HepG2 (cell line): Measurements from ENCODE around the gene ADAMTS17. TPM values are rescaled to one million over a fixed set of nuclear protein-coding genes. Genes with fewer than 3 reads are reported as not detected.

Source experiments
- ARHGAP35 ChIP-seq: sonication (generic); formaldehyde crosslinking; IDR thresholded peaks from 2 replicates; pipeline ENCODE4 v1.9.0; 2022; ENCODE audit warnings: mild to moderate bottlenecking, inconsistent platforms, moderate library complexity, missing genetic modification reagents, borderline replicate concordance
- BHLHE40 ChIP-seq: IDR thresholded peaks from 2 replicates; pipeline ENCODE4 v1.6.1; 2011; ENCODE audit warnings: low read length, improper control_type of control experiment
- CHD4 ChIP-seq: fragments of 200-600 bp; sonication (generic); IDR thresholded peaks from 2 replicates; pipeline ENCODE4 v1.7.0; 2017; ENCODE audit warnings: mild to moderate bottlenecking, low read length, borderline replicate concordance
- FOXO4 ChIP-seq: sonication (generic); formaldehyde crosslinking; conservative IDR thresholded peaks from 2 replicates; pipeline ENCODE4 v1.8.1; 2023; ENCODE audit warnings: missing genetic modification reagents
- FOXP1 ChIP-seq, 2 experiments: fragments of 450-650 bp in 1 of 2; IDR thresholded peaks; 2 replicates each; pipeline ENCODE4 v1.6.1; 2017 to 2018; ENCODE audit warnings: antibody characterized with exemption in 1 of 2
- IRX3 ChIP-seq: sonication (generic); formaldehyde crosslinking; IDR thresholded peaks from 2 replicates; pipeline ENCODE4 v1.8.1; 2023; ENCODE audit warnings: mild to moderate bottlenecking, low read depth, missing genetic modification reagents, borderline replicate concordance
- MAFF ChIP-seq: IDR thresholded peaks from 2 replicates; pipeline ENCODE4 v1.6.1; 2011; ENCODE audit warnings: low read depth, low read length, improper control_type of control experiment
- MTF1 ChIP-seq: sonication (generic); formaldehyde crosslinking; IDR thresholded peaks from 2 replicates; pipeline ENCODE4 v1.5.0; 2020; ENCODE audit warnings: missing genetic modification reagents
- PHF21A ChIP-seq: sonication (generic); formaldehyde crosslinking; IDR thresholded peaks from 2 replicates; pipeline ENCODE4 v1.5.0; 2020; ENCODE audit warnings: mild to moderate bottlenecking, missing genetic modification reagents
- PRPF4 ChIP-seq: fragments of 200-400 bp; formaldehyde crosslinking; IDR thresholded peaks from 2 replicates; pipeline ENCODE4 v1.6.1; 2016; ENCODE audit warnings: low read length, low read depth; ENCODE audit not compliant: poor library complexity, severe bottlenecking
- SMARCE1 ChIP-seq: fragments of 450-650 bp; IDR thresholded peaks from 2 replicates; pipeline ENCODE4 v1.6.1; 2017; ENCODE audit warnings: borderline replicate concordance
- SNAI1 ChIP-seq: sonication (generic); formaldehyde crosslinking; IDR thresholded peaks from 2 replicates; pipeline ENCODE4 v1.5.0; 2020; ENCODE audit warnings: mild to moderate bottlenecking, missing genetic modification reagents, borderline replicate concordance
- TAF1 ChIP-seq: sonication (generic); formaldehyde crosslinking; IDR thresholded peaks from 2 replicates; pipeline ENCODE4 v1.4.0; 2020; ENCODE audit warnings: missing genetic modification reagents
- TGIF2 ChIP-seq: IDR thresholded peaks from 2 replicates; pipeline ENCODE4 v1.6.1; 2016; ENCODE audit warnings: control low read depth, missing compliant biosample characterization
- YEATS2 ChIP-seq: sonication (generic); formaldehyde crosslinking; IDR thresholded peaks from 2 replicates; pipeline ENCODE4 v1.4.0; 2020; ENCODE audit warnings: missing genetic modification reagents, borderline replicate concordance
- ZBTB4 ChIP-seq: sonication (generic); formaldehyde crosslinking; IDR thresholded peaks from 2 replicates; pipeline ENCODE4 v1.4.0; 2020; ENCODE audit warnings: missing genetic modification reagents, mild to moderate bottlenecking, borderline replicate concordance
- ZFP90 ChIP-seq: sonication (generic); formaldehyde crosslinking; IDR thresholded peaks from 2 replicates; pipeline ENCODE4 v1.8.0; 2022; ENCODE audit warnings: missing genetic modification reagents, mild to moderate bottlenecking, inconsistent platforms, borderline replicate concordance
- ZNF773 ChIP-seq: sonication (generic); formaldehyde crosslinking; IDR thresholded peaks from 2 replicates; pipeline ENCODE4 v1.4.0; 2020; ENCODE audit warnings: missing genetic modification reagents, borderline replicate concordance
- ZNF775 ChIP-seq: sonication (generic); formaldehyde crosslinking; IDR thresholded peaks from 2 replicates; pipeline ENCODE4 v1.4.0; 2020; ENCODE audit warnings: missing genetic modification reagents, mild to moderate bottlenecking, moderate library complexity, borderline replicate concordance
- ZNF781 ChIP-seq: sonication (generic); formaldehyde crosslinking; IDR thresholded peaks from 2 replicates; pipeline ENCODE4 v1.5.1; 2020; ENCODE audit warnings: borderline replicate concordance, mild to moderate bottlenecking, missing genetic modification reagents; ENCODE audit errors: not compliant biosample characterization
- polyA plus RNA-seq, 8 experiments: library from polyadenylated mRNA; depleted of rRNA in 3 of 8; stranded (reverse) in 7 of 8; unstranded in 1 of 8; fragments of >200 nt; fragmentation: Illumina TruSeq in 4 of 8; extraction: Trizol in 4 of 8; gene quantifications; 2 replicates each; pipeline versions ENCODE4 v1.2.1 to v1.2.3, GENCODE V29; 2011 to 2016; ENCODE audit warnings: low read depth in 4 of 8, missing spikeins in 1 of 8, mixed read lengths in 1 of 8; ENCODE audit not compliant: insufficient read depth in 1 of 8
- total RNA-seq, 5 experiments: library from RNA; depleted of rRNA; stranded (reverse); fragments of >200 nt; fragmentation: Illumina TruSeq; extraction: Trizol; gene quantifications; 2 replicates each; pipeline ENCODE4 v1.2.3, GENCODE V29; 2016; ENCODE audit warnings: low read depth in 1 of 5
- TF ChIP-seq, protein P1 (sequence below): fragments of 450-650 bp; IDR thresholded peaks from 2 replicates; pipeline ENCODE4 v1.6.1; 2017; ENCODE audit warnings: mild to moderate bottlenecking

The ADAMTS17 gene
- total and polyA plus RNA-seq, 2 of the 13 experiments (the other 11 are each of a cell fraction or from before 2014, with no cell fraction given) = 0.02 to 0.04 TPM

GRCh38 chr15:100211855-100212850 is 129.6 kb downstream of the ADAMTS17 start (continued):
- TF ChIP-seq PHF21A (CRISPR knock-in tag) (no peak), FOXP1 (IDR thresholded peaks at IDR 0.05) (no peak), FOXP1 (CRISPR knock-in tag; IDR thresholded peaks at IDR 0.05) (peak; percentile 42; the same call in 1 of the 2 replicates), ZNF781 (CRISPR knock-in tag) (no peak), PRPF4 (no peak), MTF1 (CRISPR knock-in tag) (no peak), CHD4 (no peak), IRX3 (CRISPR knock-in tag) (no peak), ZFP90 (CRISPR knock-in tag) (no peak), ZNF775 (no peak), TGIF2 (CRISPR knock-in tag) (no peak), ZBTB4 (CRISPR knock-in tag) (no peak), TAF1 (CRISPR knock-in tag) (no peak), ARHGAP35 (CRISPR knock-in tag) (no peak), SMARCE1 (no peak), BHLHE40 (peak; percentile 70; the same call in 1 of the 2 replicates), FOXO4 (no peak), SNAI1 (no peak), ZNF773 (CRISPR knock-in tag) (no peak), MAFF (no peak), YEATS2 (peak; percentile 27; the same call in 1 of the 2 replicates)
- TF ChIP-seq, protein P1, sequence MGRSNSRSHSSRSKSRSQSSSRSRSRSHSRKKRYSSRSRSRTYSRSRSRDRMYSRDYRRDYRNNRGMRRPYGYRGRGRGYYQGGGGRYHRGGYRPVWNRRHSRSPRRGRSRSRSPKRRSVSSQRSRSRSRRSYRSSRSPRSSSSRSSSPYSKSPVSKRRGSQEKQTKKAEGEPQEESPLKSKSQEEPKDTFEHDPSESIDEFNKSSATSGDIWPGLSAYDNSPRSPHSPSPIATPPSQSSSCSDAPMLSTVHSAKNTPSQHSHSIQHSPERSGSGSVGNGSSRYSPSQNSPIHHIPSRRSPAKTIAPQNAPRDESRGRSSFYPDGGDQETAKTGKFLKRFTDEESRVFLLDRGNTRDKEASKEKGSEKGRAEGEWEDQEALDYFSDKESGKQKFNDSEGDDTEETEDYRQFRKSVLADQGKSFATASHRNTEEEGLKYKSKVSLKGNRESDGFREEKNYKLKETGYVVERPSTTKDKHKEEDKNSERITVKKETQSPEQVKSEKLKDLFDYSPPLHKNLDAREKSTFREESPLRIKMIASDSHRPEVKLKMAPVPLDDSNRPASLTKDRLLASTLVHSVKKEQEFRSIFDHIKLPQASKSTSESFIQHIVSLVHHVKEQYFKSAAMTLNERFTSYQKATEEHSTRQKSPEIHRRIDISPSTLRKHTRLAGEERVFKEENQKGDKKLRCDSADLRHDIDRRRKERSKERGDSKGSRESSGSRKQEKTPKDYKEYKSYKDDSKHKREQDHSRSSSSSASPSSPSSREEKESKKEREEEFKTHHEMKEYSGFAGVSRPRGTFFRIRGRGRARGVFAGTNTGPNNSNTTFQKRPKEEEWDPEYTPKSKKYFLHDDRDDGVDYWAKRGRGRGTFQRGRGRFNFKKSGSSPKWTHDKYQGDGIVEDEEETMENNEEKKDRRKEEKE = no peak
